ENCODE measurements around the gene SLC17A6.

Gene SLC17A6

DNA sequence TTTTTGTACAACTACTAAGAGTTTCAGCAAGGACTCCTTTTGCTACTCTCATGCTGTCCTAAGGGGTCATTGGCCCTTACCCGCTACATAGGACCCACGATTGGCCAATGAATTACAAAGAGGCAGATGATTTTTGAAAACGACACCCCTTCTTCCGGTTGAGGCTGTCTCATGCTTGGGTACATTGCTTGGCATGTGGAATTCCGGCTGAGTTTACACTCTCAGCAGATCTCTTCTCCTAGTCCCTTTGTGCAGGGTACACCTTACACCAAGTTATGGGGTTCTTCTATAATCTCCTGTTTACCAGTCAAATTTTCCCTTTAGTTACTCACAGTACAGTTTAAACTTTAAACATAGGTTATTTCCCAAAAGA, 52.1 kb downstream of the SLC17A6 start:
- no peak for DNase-seq

DNA sequence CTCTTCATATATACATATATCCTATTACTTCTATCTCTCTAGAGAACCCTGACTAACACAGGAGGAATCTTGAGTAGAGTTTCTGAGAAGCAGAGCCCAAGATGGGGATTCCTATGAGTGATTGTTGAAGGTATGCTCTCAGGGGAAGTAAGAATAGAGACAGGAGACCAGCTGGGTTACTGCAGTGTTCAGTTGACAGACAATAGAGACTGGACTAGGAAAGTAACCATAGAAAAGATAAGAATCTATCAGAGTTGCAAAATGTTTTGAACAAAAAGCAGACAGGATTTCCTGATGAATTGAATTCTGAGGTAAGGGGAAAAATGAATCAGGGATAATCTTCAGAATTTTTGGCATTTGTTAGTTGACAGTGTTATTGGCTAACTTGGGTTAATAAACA, 54.4 kb downstream of the SLC17A6 start:
- no peak for DNase-seq

DNA sequence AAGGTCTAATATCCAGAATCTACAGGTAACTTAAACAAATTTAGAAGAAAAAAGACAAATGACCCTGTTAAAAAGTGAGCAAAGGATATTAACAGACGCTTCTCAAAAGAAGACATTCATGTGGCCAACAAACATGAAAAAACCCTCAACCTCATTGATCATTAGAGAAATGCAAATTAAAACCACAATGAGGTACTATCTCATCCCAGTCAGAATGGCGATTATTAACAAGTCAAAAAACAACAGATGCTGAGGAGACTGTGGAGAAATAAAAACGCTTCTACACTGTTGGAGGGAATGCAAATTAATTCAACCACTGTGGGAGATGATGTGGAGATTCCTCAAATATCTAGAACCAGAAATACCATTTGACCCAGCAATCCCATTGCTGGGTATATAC, 67.2 kb downstream of the SLC17A6 start:
- no peak for DNase-seq

DNA sequence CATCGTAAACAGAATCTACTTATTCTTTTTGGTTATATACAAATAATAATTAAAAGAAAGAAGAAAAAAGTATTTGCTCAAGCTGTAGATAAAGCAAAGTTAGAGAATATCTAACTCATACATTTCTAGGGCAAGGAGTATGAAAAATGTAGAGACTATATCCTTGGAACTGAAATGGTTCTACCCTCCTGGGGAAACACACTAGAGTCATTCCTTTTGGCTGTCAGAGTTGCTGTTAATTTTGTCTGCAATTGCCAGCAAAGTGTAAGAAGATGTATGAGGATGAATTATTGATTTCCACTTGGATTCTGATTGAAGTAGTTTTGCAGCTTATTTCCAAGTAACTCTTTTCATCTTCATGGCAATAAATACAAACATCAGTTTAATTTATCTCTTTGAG, 69.1 kb downstream of the SLC17A6 start:
- DNase-seq, result no peak

- no peak for DNase-seq
Observed at GRCh38 chr11:22407921-22408320, 69.7 kb downstream of the SLC17A6 start.

DNA sequence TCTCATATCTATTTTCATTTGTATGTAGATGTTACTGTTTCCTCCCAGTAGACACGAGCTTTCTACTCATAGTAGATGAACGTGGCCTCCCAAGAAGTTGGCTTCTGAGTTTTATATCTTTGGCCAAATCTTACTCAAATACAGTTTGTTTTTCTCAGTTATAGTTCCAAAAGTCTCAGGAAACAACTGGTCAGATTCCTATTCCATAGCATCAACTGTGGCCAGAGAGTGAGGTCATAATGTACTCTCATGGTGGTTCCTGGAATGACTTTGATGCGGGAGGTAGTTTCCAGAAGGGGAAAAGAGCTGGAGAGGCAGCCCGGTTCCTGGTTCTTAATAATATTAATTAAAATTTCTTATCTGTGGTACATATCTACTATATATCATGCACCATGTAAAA, 77.3 kb downstream of the SLC17A6 start:
- no peak for DNase-seq

GRCh38 chr11:22416462-22416861, 78.3 kb downstream of the SLC17A6 start:
- DNase-seq, result no peak

DNA sequence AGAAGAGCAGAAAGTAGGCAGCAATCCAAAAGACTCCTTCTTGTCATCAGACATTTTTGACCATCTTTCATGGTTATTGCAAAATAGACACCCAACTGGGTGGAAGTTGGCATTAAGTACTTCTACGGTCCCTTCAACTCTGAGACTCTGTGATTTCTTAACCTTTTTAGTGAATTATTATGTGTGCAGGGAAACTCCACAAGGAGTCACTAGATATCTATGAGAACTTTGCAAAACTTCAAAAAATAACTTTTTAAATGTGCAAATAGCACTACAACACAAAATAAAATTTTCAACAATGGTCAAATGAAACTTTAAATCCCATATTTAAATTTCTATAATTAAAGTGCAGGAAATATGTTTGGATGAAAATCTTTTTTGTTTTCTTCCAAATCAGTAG, 88.7 kb downstream of the SLC17A6 start:
- DNase-seq, result no peak
